Uterus (tissue), 4 donors: ENCODE data around the gene FOXC2. TPM values are rescaled to one million over a fixed set of nuclear protein-coding genes. Genes with fewer than 3 reads are reported as not detected.

ENCODE experiments used
- DNase-seq, 2 donors: peaks; one replicate each; pipeline ENCODE4 v3.0.0-alpha.2; 2019 to 2020
- H3K27ac ChIP-seq, 2 donors: fragments of 200-600 bp; sonication (generic); 1 replicate in 1 of 2; 2 replicates in 1 of 2; pipeline ENCODE4 v1.5.1; 2016 to 2018
- H3K27me3 ChIP-seq, 2 donors: fragments of 200-600 bp; sonication (generic); one replicate each; pipeline ENCODE4 v1.5.1; 2018 to 2019; ENCODE audit warnings: control low read depth in 1 of 2
- H3K36me3 ChIP-seq, 2 donors: fragments of 200-600 bp; sonication (generic); one replicate each; pipeline ENCODE4 v1.5.1; 2019; ENCODE audit warnings: control low read depth in 1 of 2
- H3K4me1 ChIP-seq, 2 donors: fragments of 200-600 bp; sonication (generic); one replicate each; pipeline ENCODE4 v1.5.1; 2018 to 2019; ENCODE audit warnings: control low read depth in 1 of 2
- H3K4me3 ChIP-seq, 2 donors: fragments of 200-600 bp; sonication (generic); 1 replicate in 1 of 2; 2 replicates in 1 of 2; pipeline ENCODE4 v1.5.1; 2018 to 2019; ENCODE audit warnings: mild to moderate bottlenecking in 1 of 2
- H3K9me3 ChIP-seq, 2 donors: fragments of 200-600 bp; sonication (generic); one replicate each; pipeline ENCODE4 v1.5.1; 2019; ENCODE audit warnings: control low read depth in 1 of 2
- POLR2A ChIP-seq, 2 donors: fragments of 450-650 bp; IDR thresholded peaks; one replicate each; pipeline ENCODE4 v1.6.1; 2016; ENCODE audit warnings: antibody characterized with exemption in 2 of 2, mild to moderate bottlenecking in 1 of 2, moderate library complexity in 1 of 2
- intact Hi-C: fragments of 100-400 bp; cut with DNase I; formaldehyde crosslinking; loops from one replicate; pipeline ENCODE4 v1.15.1; 2023; ENCODE audit warnings: low total_unique reads
- total RNA-seq, 4 donors: library from RNA; depleted of rRNA in 3 of 4; stranded (reverse); fragments of >200 nt in 3 of 4; gene quantifications; one replicate each; pipeline versions ENCODE4 v1.1.0 to v1.2.4, GENCODE V29; 2014 to 2023
- TF ChIP-seq, protein P1 (sequence below), 4 experiments: fragments of 200-600 bp in 2 of 4; fragments of 450-650 bp in 2 of 4; sonication (generic) in 2 of 4; IDR thresholded peaks; one replicate each; pipeline ENCODE4 v1.5.1; 2016 to 2019; ENCODE audit warnings: antibody characterized with exemption in 4 of 4, mild to moderate bottlenecking in 2 of 4, moderate library complexity in 1 of 4
- donor health status: DM: yes; HTN: yes; CAD: no.

Gene FOXC2
- total RNA-seq, 4 donors from 2014 or later: 0.21 to 2.6 TPM; not detected in 2

DNA sequence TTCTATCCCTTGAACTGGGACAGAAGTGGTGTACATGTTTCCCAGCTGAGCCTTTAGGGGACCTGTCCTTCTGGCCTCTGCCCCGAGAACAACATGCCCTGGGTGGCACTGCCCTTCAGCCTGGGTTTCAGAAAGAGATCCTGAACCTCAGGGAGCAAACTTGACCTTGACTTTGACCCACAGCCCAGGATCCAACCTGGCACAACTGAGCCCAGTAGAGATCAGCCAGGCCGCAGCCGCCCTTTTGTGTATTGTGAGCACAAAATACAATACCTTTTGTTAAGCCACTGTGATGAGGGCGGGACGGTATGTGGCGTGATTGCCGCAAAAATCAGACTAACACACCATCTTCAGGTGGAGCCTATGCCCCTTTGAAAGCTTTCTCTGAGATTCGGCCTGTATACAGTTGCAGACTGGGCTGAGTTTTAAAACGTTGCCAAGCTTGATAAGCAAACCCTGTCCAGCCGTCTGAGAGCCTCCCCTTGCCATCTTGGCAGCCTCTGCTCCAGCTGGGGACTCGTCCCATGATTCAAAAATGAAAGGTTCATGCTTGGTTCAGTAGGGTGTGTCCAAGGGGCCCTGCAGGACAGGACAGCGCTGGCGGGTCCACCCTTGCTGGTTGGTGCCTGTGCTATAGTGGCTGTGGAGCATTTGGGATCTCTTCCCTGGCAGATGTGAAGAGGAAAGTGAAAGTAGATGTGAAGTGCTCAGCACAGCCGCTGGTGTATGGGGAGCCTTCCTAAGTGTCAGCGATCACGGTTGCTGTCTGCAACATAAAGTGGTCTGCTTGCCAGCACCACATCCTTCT, 52.0 kb downstream of the FOXC2 start:
- Histone ChIP-seq H3K36me3 (no peaks in the 10 kb centered on the region), H3K9me3 (no peaks in the 10 kb centered on the region), H3K4me1 (no peaks in the 10 kb centered on the region), H3K27ac (no peak overlapping the region), H3K4me3 (no peak overlapping the region), H3K27me3 (no peaks in the 10 kb centered on the region)
- no peak for DNase-seq
- TF ChIP-seq POLR2A (IDR thresholded peaks at IDR 0.05): no peak
- TF ChIP-seq, protein P1, sequence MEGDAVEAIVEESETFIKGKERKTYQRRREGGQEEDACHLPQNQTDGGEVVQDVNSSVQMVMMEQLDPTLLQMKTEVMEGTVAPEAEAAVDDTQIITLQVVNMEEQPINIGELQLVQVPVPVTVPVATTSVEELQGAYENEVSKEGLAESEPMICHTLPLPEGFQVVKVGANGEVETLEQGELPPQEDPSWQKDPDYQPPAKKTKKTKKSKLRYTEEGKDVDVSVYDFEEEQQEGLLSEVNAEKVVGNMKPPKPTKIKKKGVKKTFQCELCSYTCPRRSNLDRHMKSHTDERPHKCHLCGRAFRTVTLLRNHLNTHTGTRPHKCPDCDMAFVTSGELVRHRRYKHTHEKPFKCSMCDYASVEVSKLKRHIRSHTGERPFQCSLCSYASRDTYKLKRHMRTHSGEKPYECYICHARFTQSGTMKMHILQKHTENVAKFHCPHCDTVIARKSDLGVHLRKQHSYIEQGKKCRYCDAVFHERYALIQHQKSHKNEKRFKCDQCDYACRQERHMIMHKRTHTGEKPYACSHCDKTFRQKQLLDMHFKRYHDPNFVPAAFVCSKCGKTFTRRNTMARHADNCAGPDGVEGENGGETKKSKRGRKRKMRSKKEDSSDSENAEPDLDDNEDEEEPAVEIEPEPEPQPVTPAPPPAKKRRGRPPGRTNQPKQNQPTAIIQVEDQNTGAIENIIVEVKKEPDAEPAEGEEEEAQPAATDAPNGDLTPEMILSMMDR (IDR thresholded peaks at IDR 0.05): no peak
- intact Hi-C loops: no loop called here

Other genes starting within 250 kb of the FOXC2 start
- 1 to 10 TPM in 3 of 4 donors, under 1 TPM in 1; 0.29 to 4.9 (median 2.0) TPM for gene FOXF1, start 56.3 kb upstream of the FOXC2 start, total RNA-seq
- 10 to 100 TPM in 2 of 4 donors, 1 to 10 TPM in 2; 2.9 to 26.0 (median 13.1) TPM for gene MTHFSD, start 11.6 kb upstream of the FOXC2 start, total RNA-seq
- 1 to 10 TPM in 1 of 4 donors, under 1 TPM in 2, not detected in 1; under 0.01 to 3.2 (median 0.76) TPM for gene FOXL1, start 11.7 kb downstream of the FOXC2 start, total RNA-seq